ENCODE results near the gene IQCH. TPM values are rescaled to one million over a fixed set of nuclear protein-coding genes. Genes with fewer than 3 reads are reported as not detected.

The IQCH gene
- polyA plus RNA-seq, 1 of the 3 experiments (the other 2 are of a cell fraction) = 0.81 TPM

DNA sequence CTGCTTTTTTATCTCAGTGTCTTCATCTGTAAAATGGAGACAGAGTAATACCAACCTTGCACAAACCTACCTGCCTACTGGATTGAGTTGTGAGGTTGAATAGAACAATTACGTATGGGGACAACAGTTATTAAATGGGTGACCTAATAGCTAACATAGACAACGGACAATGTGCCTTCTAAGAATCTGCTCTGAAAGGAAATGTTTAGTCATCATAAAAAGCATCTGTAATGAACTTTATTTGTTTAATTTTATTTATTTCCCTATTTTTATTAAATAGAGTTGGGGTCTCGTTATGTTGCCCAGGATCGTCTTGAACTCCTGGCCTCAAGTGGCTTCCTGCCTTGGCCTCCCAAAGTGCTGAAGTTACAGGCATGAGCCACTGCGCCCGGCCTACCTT lies 207.1 kb downstream of the IQCH start:
- POLR2A ChIA-PET = no interaction called here
- 95% methylated on average over 6 of the region's 6 CpGs for WGBS (ENCODE audit: low lambda C conversion rate)
- no peak for TF ChIP-seq TEAD4 (IDR thresholded peaks at IDR 0.05; ENCODE audit: borderline replicate concordance, insufficient read depth)
- TF ChIP-seq, protein P1, sequence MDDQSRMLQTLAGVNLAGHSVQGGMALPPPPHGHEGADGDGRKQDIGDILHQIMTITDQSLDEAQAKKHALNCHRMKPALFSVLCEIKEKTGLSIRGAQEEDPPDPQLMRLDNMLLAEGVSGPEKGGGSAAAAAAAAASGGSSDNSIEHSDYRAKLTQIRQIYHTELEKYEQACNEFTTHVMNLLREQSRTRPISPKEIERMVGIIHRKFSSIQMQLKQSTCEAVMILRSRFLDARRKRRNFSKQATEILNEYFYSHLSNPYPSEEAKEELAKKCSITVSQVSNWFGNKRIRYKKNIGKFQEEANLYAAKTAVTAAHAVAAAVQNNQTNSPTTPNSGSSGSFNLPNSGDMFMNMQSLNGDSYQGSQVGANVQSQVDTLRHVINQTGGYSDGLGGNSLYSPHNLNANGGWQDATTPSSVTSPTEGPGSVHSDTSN (IDR thresholded peaks at IDR 0.05) = no peak
- Histone ChIP-seq H3K4me1 (ENCODE audit: control insufficient read depth in 1 of 2, insufficient read depth in 2 of 2, low read depth in 1 of 2, low read length in 1 of 2) (peaks cover 0 to 15% of the 10 kb centered on the region in 2 experiments; a peak in 2 of 4 replicates), H3F3A (replicated peaks; ENCODE audit: insufficient read depth) (no peaks in the 10 kb centered on the region), H3K9ac (no peak overlapping the region), H3K36me3 (replicated peaks in 1 of 2; ENCODE audit: control insufficient read depth in 1 of 2, insufficient read depth in 2 of 2, low read length in 1 of 2) (no peaks in the 10 kb centered on the region), H3K27me3 (ENCODE audit: insufficient read depth) (no peaks in the 10 kb centered on the region), H3K9me2 (no peaks in the 10 kb centered on the region), H3K4me2 (no peak overlapping the region), H3K4me3 (ENCODE audit: low read depth in 2 of 2, low read length in 1 of 2) (no peak overlapping the region), H3K27ac (ENCODE audit: low read depth in 2 of 2, low read length in 1 of 2) (no peak overlapping the region), H3K9me3 (no peaks in the 10 kb centered on the region), H2AFZ (ENCODE audit: low read depth) (no peak overlapping the region), H4K20me1 (ENCODE audit: insufficient read depth) (no peaks in the 10 kb centered on the region), H3K79me2 (ENCODE audit: insufficient read depth) (no peaks in the 10 kb centered on the region)
- no peak for DNase-seq
- CTCF ChIA-PET = no interaction called here

DNA sequence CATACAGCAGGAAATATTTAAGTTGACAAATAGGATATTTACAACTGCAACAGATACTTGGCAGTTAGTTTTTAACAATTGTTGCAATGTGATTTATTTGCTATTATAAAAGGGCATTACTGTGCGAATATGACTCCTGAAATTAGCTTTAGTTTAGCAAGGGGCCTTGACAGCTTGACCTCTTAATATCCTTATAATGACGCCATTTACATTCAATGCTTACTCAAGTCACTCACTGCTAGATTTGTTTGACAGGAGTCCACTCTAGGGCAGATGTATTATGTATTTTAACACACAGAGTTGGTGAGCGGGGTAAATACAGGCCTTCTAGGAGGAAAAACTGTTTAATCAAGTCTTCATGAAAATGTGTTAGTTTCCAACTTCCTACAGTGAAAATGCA lies 208.3 kb downstream of the IQCH start:
- peaks cover 0 to 14% of the 10 kb centered on the region in 2 experiments; a peak in 1 of 4 replicates for H3K4me1 ChIP-seq (ENCODE audit: control insufficient read depth in 1 of 2, insufficient read depth in 2 of 2, low read depth in 1 of 2, low read length in 1 of 2)
- H3K79me2 ChIP-seq (ENCODE audit: insufficient read depth) = no peaks in the 10 kb centered on the region
- no peak overlapping the region for H3K9ac ChIP-seq
- H4K20me1 ChIP-seq (ENCODE audit: insufficient read depth) = no peaks in the 10 kb centered on the region
- ChIA-PET CTCF (no interaction called here), POLR2A (no interaction called here)
- no peak overlapping the region for H2AFZ ChIP-seq (ENCODE audit: low read depth)
- no peak overlapping the region for H3K27ac ChIP-seq (ENCODE audit: low read depth in 2 of 2, low read length in 1 of 2)
- TF ChIP-seq RXRA (IDR thresholded peaks at IDR 0.05; ENCODE audit: borderline replicate concordance, low read depth) (no peak), TAF1 (IDR thresholded peaks at IDR 0.05; ENCODE audit: borderline replicate concordance, low read depth, low read length) (no peak), POLR2AphosphoS5 (IDR thresholded peaks at IDR 0.05; ENCODE audit: low read depth, low read length) (no peak), RCOR1 (IDR thresholded peaks at IDR 0.05; ENCODE audit: low read length) (no peak), SIN3A (IDR thresholded peaks at IDR 0.05; ENCODE audit: borderline replicate concordance, low read depth, low read length) (no peak)
- TF ChIP-seq, protein P1 (IDR thresholded peaks at IDR 0.05) = no peak
- H3F3A ChIP-seq (replicated peaks; ENCODE audit: insufficient read depth) = no peaks in the 10 kb centered on the region
- H3K9me3 ChIP-seq = no peaks in the 10 kb centered on the region
- H3K27me3 ChIP-seq (ENCODE audit: insufficient read depth) = no peaks in the 10 kb centered on the region
- no peak for DNase-seq
- H3K36me3 ChIP-seq (replicated peaks in 1 of 2; ENCODE audit: control insufficient read depth in 1 of 2, insufficient read depth in 2 of 2, low read length in 1 of 2) = no peaks in the 10 kb centered on the region
- H3K9me2 ChIP-seq = no peaks in the 10 kb centered on the region
- no peak overlapping the region for H3K4me3 ChIP-seq (ENCODE audit: low read depth in 2 of 2, low read length in 1 of 2)
- no peak overlapping the region for H3K4me2 ChIP-seq
- WGBS (ENCODE audit: low lambda C conversion rate) = 98% methylated on average over 3 of the region's 3 CpGs

DNA sequence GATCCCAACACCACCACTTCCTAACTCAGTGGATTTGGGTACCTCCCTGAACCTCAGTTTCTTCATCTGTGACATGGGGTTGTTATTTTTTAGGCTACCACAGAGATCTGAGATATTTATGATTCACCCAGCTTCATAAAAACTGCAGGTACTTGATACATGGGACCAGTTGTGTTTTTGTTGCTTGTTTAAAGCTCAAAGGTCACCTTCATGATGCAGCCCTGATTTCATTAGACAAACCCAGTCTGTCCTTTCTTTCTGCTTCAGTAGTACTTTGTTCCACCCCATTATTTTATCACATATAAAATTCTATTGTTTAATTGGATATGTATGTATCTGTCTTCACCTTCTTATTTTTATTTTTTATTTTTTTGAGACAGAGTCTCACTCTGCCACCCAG lies 208.9 kb downstream of the IQCH start:
- Histone ChIP-seq H3K9me2 (no peaks in the 10 kb centered on the region), H3K9me3 (no peaks in the 10 kb centered on the region), H3K4me1 (ENCODE audit: control insufficient read depth in 1 of 2, insufficient read depth in 2 of 2, low read depth in 1 of 2, low read length in 1 of 2) (peaks cover 0 to 11% of the 10 kb centered on the region in 2 experiments; a peak in 1 of 4 replicates), H3K36me3 (replicated peaks in 1 of 2; ENCODE audit: control insufficient read depth in 1 of 2, insufficient read depth in 2 of 2, low read length in 1 of 2) (no peaks in the 10 kb centered on the region), H3K27me3 (ENCODE audit: insufficient read depth) (no peaks in the 10 kb centered on the region), H3F3A (replicated peaks; ENCODE audit: insufficient read depth) (no peaks in the 10 kb centered on the region), H3K9ac (no peak overlapping the region), H3K4me2 (no peak overlapping the region), H3K27ac (ENCODE audit: low read depth in 2 of 2, low read length in 1 of 2) (no peak overlapping the region), H3K79me2 (ENCODE audit: insufficient read depth) (no peaks in the 10 kb centered on the region), H3K4me3 (ENCODE audit: low read depth in 2 of 2, low read length in 1 of 2) (no peak overlapping the region), H2AFZ (ENCODE audit: low read depth) (no peak overlapping the region), H4K20me1 (ENCODE audit: insufficient read depth) (no peaks in the 10 kb centered on the region)
- POLR2A ChIA-PET = no interaction called here
- TF ChIP-seq FOSL2 (IDR thresholded peaks at IDR 0.05; ENCODE audit: borderline replicate concordance, low read depth) (no peak), CHD2 (IDR thresholded peaks at IDR 0.05; ENCODE audit: low read length, partially characterized antibody) (no peak), TAF1 (IDR thresholded peaks at IDR 0.05; ENCODE audit: borderline replicate concordance, low read depth, low read length) (no peak), ELF1 (IDR thresholded peaks at IDR 0.05) (no peak), SMC3 (IDR thresholded peaks at IDR 0.05; ENCODE audit: low read depth, low read length) (no peak), EZH2phosphoT487 (IDR thresholded peaks at IDR 0.05; ENCODE audit: borderline replicate concordance, low read depth) (no peak), TEAD4 (IDR thresholded peaks at IDR 0.05; ENCODE audit: borderline replicate concordance, insufficient read depth) (no peak), JUND (IDR thresholded peaks at IDR 0.05) (no peak), RXRA (IDR thresholded peaks at IDR 0.05; ENCODE audit: borderline replicate concordance, low read depth) (no peak), EP300 (IDR thresholded peaks at IDR 0.05; ENCODE audit: borderline replicate concordance in 1 of 2, low read depth in 1 of 2, low read length in 1 of 2) (no peak), RAD21 (IDR thresholded peaks at IDR 0.05; ENCODE audit: low read length) (no peak), FOXM1 (IDR thresholded peaks at IDR 0.05; ENCODE audit: low read depth) (no peak)
- TF ChIP-seq, protein P2, sequence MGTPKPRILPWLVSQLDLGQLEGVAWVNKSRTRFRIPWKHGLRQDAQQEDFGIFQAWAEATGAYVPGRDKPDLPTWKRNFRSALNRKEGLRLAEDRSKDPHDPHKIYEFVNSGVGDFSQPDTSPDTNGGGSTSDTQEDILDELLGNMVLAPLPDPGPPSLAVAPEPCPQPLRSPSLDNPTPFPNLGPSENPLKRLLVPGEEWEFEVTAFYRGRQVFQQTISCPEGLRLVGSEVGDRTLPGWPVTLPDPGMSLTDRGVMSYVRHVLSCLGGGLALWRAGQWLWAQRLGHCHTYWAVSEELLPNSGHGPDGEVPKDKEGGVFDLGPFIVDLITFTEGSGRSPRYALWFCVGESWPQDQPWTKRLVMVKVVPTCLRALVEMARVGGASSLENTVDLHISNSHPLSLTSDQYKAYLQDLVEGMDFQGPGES (IDR thresholded peaks at IDR 0.05; ENCODE audit: low read depth, low read length) = no peak
- TF ChIP-seq, protein P3, sequence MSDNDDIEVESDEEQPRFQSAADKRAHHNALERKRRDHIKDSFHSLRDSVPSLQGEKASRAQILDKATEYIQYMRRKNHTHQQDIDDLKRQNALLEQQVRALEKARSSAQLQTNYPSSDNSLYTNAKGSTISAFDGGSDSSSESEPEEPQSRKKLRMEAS (IDR thresholded peaks at IDR 0.05; ENCODE audit: low read depth) = no peak
- no peak for DNase-seq
- CTCF ChIA-PET = no interaction called here
